Measurements from ENCODE around the gene OLAH.
"Not testable (repeated sequence)": the region's sequence is repeated elsewhere in the genome, so short reads cannot be mapped to it uniquely, and the experiment has no call there.

Gene OLAH

GRCh38 chr10:15043674-15044073 is at the start of gene OLAH:
TSS of gene OLAH (plus strand) at chr10:15043943. CDS start at chr10:15047289, 3,346 bp downstream.
- peak; percentile 15 for DNase-seq

- DNase-seq: no peak
Measured at GRCh38 chr10:14995964-14996565, 47.7 kb upstream of the OLAH start.

GRCh38 chr10:15013530-15013929 is 30.2 kb upstream of the OLAH start:
- not testable (repeated sequence) for DNase-seq

GRCh38 chr10:15015451-15015850 is 28.3 kb upstream of the OLAH start:
- DNase-seq: no peak

- not testable (repeated sequence) for DNase-seq
Measured at GRCh38 chr10:15020966-15021365, 22.8 kb upstream of the OLAH start.

- not testable (repeated sequence) for DNase-seq
Measured at GRCh38 chr10:15023079-15023478, 20.7 kb upstream of the OLAH start.

- DNase-seq: not testable (repeated sequence)
Measured at GRCh38 chr10:15024017-15025004, 19.4 kb upstream of the OLAH start.

GRCh38 chr10:15025040-15025439 is 18.7 kb upstream of the OLAH start:
- DNase-seq: not testable (repeated sequence)

GRCh38 chr10:15027741-15028140 is 16.0 kb upstream of the OLAH start:
- no peak for DNase-seq

GRCh38 chr10:15035385-15036301 is 8.1 kb upstream of the OLAH start:
- DNase-seq: no peak

- DNase-seq: no peak
Measured at GRCh38 chr10:15037691-15038090, 6.1 kb upstream of the OLAH start.

- DNase-seq: no peak
Measured at GRCh38 chr10:15038416-15038815, 5.3 kb upstream of the OLAH start.

- no peak for DNase-seq
Measured at GRCh38 chr10:15045380-15045779, 1.6 kb downstream of the OLAH start.

GRCh38 chr10:15046626-15047025 is 2.9 kb downstream of the OLAH start:
- DNase-seq: no peak

- no peak for DNase-seq
Measured at GRCh38 chr10:15049533-15049932, 5.8 kb downstream of the OLAH start.

GRCh38 chr10:15052121-15052520 is 8.4 kb downstream of the OLAH start:
- no peak for DNase-seq

GRCh38 chr10:15053061-15053460 is 9.3 kb downstream of the OLAH start:
- no peak for DNase-seq

- DNase-seq: no peak
Measured at GRCh38 chr10:15058689-15059088, 14.9 kb downstream of the OLAH start.

- no peak for DNase-seq
Measured at GRCh38 chr10:15059914-15060313, 16.2 kb downstream of the OLAH start.

- DNase-seq: no peak
Measured at GRCh38 chr10:15060638-15061037, 16.9 kb downstream of the OLAH start.

GRCh38 chr10:15067154-15067553 is 23.4 kb downstream of the OLAH start:
- no peak for DNase-seq

GRCh38 chr10:15068802-15069201 is 25.1 kb downstream of the OLAH start:
- no peak for DNase-seq

- DNase-seq: no peak
Measured at GRCh38 chr10:15069230-15069629, 25.5 kb downstream of the OLAH start.

Data from activated CD4-positive, alpha-beta T cell treated with anti-CD3 and anti-CD28 coated beads, Interleukin-2, Interleukin-6, amounts not matched to agents 100 ng/mL and 50 ng/mL, durations not matched to agents 16 hours and 8 hours (primary cell).